ENCODE data around the gene ZNRF3.
"Not testable (repeated sequence)": the region's sequence is repeated elsewhere in the genome, so short reads cannot be mapped to it uniquely, and the experiment has no call there.

The ZNRF3 gene

DNA sequence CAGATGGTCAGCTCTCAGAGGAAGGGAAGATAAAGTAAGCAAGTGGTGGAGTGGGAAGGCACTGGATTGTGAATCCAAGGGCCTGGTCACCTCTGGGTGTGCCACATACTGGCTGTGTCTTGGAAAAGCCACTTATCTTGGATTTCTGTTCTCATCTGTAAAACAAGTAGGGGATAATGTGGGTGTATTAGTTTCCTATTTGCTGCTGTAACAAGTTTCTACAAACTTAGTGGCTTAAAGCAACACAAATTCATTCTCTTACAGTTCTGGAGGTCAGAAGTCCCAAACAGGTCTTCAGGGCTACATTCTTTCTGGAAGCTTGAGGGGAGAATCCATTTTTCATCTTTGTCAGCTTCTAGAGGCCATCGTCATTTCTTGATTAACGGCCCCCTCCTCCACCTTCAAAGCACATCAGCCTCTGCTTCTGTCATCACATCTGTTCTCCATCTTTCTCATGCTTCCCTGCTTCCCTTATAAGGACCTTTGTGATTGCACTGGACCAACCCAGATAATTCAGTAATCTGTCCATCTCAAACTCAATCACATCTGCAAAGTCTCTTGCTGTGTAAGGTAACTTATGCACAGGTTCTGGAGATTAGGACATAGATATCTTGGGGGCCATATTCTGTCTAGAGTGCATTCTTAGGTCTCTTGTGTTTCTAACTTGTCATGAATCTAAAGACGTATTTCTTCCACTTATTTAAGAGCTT is 102.4 kb downstream of the ZNRF3 start:
- DNase-seq (ENCODE audit: low spot score) = no peak

DNA sequence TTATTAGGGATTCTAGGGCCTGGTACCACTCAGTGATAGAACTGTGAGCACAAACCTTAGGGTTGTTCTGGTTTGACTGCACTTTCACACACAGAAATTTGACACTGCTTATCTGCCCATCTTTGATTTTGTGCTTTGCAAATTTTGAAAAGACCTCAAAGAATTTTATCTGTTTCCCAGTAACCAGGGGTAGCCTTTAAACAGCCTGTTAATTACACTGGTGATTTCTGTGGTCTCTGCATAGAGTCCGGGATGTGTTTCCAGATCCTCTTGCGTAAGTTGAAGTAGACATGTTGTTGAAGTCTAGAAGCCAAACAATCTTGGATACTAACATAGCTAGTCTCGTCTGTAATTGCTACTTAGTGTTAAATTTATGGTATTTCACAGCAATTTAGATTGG is 103.0 kb downstream of the ZNRF3 start:
- no peak for DNase-seq (ENCODE audit: low spot score)

DNA sequence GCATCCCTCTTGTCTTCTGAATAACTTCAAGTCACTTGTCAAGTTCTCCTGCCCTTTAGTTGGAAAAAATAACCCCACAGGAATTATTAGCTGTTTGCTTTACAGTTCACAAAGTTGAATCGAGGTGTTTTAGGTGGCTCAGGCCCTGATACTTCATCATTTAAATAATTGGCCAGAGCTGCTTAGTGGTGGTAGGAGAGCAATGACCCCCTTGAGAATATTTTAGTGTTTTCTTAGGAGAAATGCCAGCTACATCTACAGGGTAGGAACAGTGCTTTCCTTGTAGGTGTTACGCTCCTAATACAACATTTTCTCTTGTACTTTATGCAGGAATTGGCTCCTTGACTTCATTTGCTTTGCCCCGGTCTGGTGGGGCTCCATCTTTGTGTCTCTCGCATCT is 105.1 kb downstream of the ZNRF3 start:
- DNase-seq (ENCODE audit: low spot score) = no peak

DNA sequence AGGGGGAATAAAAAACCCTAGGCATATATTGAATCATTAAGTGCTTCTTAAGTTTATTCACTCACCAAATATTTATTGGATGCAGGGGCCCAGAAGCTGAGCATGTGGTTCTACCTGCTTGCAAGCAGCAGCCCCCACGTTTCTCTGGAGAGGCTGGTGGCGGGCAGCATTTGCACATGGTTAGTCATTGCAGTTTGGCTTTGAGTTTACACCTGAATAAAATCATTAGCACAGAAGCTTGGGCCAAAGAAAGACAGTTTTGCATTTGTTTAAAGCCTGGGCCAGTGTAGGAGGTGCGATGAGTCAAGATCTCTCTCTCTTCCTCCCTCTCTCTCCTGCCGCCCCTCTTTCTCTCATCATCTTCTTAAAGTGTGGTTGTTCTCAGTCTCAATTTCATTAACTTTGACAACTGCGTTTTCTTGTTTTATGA is 105.7 kb downstream of the ZNRF3 start:
- no peak for DNase-seq (ENCODE audit: low spot score)

- no peak for DNase-seq (ENCODE audit: low spot score)
Observed at GRCh38 chr22:28989484-28989883, 106.1 kb downstream of the ZNRF3 start.

DNA sequence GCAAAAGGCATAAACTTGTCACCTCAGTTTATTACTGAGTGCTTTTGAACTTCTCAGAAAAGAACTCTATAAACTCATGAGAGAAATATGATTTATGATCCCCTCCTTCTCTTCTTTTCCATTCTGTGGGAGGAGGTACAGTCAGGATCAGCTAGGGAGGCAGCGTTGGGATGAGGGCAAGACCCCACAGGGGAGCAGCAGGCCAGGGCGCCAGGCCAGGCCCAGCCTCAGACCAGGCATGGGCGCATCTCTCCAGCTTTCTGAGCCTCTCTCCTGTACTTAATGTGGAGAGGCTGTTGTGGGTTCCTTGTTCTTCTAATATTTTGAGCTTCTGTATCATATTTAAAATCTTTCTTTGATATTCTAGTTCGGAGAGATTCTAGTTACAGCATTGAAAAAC is 106.5 kb downstream of the ZNRF3 start:
- no peak for DNase-seq (ENCODE audit: low spot score)

DNA sequence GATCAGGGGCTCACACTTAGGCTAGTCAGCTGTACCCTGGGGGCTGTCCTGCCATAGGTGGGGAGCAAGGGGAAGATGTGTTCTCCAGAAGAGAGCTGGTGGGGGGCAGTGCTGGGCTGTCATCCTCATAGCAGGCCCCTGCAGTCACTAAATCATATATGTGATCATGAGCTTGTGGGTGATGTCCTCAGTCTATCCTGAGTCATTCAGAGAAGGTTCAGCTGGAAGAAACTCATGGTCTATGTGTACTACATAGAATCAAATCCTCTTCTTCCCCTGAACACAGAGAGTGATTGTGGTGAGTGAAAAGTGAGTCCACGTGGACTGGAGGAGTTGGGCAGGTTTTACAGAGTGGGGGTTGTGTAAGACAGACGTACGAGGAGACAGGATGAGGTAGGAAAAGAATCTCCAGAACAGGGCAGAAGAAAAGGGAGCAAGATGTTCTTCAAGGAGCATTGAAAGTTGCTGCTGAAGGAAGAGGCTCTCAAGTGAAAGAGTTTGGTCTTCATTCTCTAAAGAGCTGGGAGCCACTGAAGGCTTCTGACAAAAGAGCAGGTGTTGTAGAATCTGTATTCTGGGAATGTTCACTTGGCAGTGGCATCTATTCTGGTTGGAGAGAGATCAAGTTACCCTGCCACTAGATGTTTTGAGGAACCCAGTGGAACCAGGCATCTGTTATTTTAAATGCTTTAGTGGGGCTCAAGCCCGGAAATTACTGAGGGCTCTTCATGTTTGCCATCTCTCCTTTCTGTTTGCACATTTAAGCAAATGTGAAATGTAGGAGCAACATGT is 109.4 kb downstream of the ZNRF3 start:
- no peak for DNase-seq (ENCODE audit: low spot score)

DNA sequence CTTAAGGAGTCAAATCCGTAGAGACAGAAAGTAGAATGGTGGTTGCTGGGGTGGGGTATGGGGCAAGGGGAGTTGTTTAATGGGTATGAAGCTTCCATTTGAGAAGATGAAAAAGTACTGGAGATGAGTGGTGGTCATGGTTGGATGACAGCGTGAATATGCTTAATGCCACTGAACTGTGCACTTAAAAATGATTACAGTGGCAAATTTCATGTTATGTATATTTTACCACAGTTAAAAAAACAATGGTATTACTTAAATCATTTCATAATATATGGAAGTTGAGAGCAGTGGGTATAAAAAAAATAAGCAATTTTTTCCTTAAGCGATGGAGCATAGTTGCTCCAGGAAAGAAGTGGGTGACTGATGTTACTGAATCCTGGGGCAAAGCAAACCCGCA is 111.2 kb downstream of the ZNRF3 start:
- no peak for DNase-seq (ENCODE audit: low spot score)

- DNase-seq (ENCODE audit: low spot score) = no peak
Observed at GRCh38 chr22:28995551-28995950, 112.2 kb downstream of the ZNRF3 start.

DNA sequence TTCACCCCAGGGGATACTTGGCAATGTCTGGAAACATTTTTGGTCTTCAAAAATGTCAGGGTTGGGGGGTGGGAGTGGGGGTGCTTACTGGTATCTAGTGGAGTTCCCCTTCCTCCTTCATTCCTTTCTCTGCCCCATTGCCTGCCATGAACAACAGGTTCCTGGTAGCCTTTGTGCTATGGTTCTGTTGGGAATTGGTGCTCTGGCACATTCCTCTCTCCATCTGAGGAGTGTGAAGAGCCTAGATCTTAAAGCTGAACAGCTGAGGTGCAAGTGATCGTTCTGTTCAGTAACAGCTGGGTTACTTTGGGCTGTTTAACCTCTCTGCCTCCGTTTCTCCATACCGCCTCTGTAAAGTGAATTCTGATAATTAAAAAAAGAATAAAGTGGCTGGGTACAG is 114.0 kb downstream of the ZNRF3 start:
- no peak for DNase-seq (ENCODE audit: low spot score)

DNA sequence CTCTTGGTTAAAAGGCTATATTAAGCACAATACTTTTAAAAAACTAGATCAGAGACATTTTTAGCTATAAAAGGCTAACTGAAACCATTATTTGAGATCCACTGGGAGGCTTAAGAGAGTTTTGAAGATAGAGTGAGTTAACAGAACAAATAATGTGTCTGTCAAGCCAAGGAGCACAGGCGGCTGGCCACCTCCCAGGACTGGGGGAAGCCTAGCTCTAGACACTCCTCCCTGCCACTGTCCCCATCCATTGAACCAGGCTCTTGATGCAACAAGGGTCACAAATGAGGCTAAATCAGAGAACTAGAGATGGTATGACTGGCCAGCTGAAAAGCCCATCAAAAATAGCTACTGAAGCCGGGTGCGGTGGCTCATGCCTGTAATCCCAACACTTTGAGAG is 115.3 kb downstream of the ZNRF3 start:
- no peak for DNase-seq (ENCODE audit: low spot score)

- no peak for DNase-seq (ENCODE audit: low spot score)
Observed at GRCh38 chr22:28999510-28999909, 116.1 kb downstream of the ZNRF3 start.

DNA sequence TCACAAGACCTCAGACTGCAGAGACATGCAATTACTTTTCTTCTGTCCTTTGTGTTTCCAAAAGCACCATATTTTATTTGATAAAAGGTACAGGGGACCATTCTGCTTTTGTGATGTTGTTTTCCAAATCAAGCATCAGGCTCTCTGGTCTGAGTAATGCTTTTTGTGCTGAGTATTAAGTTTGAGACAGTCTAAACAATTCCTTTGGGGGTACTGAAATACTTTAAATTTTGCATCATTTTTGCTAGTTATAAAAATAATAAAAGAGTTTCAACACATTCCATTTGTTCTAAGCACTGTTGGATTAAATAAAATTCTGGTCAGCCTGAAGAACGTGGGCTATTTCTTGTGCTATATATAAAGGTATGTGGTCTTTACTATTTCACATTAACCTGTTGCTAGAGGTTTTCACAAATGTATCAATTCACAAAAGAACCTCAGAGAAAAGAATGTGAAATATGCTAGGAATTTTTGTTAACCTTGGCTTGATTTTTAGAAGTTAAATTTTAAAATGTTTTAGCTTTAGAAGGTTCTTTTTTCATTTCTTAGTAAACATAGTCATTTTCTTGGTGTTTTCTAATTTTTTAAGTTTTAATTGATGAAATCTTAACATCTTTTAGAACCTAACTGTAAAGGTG is 116.7 kb downstream of the ZNRF3 start:
- no peak for DNase-seq (ENCODE audit: low spot score)

DNA sequence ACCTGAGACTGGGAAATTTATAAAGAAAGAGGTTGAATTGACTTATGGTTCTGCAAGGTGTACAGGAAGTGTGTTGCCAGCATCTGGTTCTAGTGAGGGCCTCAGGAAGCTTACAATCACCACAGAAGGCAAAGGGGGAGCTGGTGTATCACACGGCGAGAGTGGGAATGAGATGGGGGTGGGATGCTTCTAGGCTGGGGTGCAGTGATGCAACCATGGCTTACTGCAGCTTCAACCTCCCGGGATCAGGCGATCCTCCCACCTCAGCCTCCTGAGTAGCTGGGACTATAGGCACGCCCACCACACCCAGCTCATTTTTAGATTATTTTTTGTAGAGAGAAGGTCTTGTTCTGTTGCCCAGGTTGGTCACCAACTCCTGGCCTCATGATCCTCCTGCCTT is 117.3 kb downstream of the ZNRF3 start:
- no peak for DNase-seq (ENCODE audit: low spot score)

DNA sequence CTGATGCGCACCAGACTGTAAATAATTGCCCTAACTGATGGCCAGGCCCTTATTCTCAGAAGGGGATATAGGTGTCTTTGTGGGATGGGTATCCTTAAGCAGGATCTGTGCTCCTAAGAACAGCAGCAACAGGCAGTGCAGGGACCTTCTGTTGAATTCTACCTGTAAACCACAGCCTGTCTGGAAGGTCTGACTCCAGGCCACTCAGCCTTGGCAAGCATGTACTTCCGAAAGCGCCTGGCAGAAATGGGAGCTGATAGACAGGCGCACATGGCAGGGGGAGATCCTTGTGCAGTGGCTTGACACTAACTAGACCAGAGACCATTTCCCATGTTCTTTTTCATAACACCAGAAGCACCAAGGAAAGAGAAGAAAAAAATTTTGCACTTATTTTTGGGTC is 119.2 kb downstream of the ZNRF3 start:
- no peak for DNase-seq (ENCODE audit: low spot score)

GRCh38 chr22:29003552-29003951 is 120.2 kb downstream of the ZNRF3 start:
- DNase-seq (ENCODE audit: low spot score) = no peak

- DNase-seq (ENCODE audit: low spot score) = no peak
Observed at GRCh38 chr22:29003975-29004646, 120.7 kb downstream of the ZNRF3 start.

DNA sequence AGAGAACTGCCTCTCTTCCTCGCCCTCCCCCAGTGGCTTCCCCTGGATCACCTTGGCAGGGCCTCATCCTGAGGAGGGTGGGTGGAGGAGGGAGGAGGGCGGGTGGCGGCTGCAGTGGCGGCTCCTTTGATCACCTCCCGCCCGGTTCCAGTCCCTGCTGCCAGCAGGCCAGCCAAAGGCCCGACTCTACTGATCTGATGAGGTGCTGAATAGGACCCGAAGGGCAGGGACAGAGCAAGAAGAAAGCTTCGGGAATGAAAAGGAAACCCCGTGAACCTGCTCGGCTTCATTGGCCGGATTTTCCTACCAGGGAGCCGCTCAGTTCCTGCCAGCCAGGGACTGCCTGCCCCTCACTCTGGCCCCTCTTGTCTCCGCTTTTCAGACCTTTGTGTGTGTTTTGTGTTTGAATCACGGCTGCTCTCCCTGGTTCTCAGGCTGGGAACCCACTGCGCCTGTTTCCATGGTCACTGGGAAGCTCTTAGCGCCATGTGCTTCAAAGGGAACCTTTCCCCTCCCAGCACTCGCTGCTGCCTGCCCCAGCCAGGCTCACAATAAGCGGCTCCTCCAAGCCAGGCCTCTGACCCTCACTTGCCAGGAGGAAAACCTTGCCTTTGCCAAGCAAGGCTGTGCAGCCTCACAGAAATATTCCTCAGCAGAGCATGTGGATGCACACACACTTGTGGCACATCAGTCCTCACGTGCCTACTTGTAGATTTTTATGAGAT is 121.4 kb downstream of the ZNRF3 start:
- no peak for DNase-seq (ENCODE audit: low spot score)

DNA sequence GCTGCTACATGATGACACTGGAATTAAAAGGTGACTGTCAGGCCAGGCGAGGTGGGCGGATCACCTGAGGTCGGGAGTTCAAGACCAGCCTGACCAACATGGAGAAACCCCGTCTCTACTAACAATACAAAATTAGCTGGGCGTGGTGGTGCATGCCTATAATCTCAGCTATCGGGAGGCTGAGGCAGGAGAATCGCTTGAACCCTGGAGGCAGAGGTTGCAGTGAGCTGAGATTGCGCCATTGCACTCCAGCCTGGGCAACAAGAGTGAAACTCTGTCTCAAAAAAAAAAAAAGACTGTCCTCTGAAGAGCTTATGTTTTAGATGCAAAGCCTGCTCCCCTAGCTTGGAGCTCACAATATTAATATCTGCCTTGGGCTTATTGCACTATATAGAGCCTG is 122.4 kb downstream of the ZNRF3 start:
- not testable (repeated sequence) for DNase-seq (ENCODE audit: low spot score)

DNA sequence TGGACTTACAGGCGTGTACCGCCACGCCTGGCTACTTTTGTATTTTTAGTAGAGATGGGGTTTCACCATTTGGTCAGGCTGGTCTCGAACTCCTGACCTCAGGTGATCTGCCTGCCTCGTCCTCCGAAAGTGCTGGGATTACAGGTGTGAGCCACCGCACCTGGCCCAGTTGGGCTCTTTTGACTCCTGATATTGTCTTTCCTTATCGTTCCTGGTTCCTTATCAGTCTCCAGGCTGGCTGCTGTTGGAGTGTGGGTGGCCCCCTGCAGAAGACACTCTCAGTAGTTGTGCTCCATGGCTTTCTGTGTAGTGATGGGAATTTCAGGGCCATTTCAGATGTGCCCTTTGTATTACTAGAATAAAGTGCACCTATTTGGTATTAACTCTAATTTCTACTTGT is 123.0 kb downstream of the ZNRF3 start:
- DNase-seq (ENCODE audit: low spot score) = no peak

- DNase-seq (ENCODE audit: low spot score) = no peak
Observed at GRCh38 chr22:29009148-29009547, 125.8 kb downstream of the ZNRF3 start.

Measured in AG20443 (cell line).